Ishikawa (cell line): ENCODE measurements around the gene USP4.

Experiments used
- EP300 ChIP-seq: IDR thresholded peaks from 2 replicates; pipeline ENCODE4 v1.6.1; 2012; ENCODE audit warnings: borderline replicate concordance
- REST ChIP-seq: IDR thresholded peaks from 2 replicates; pipeline ENCODE4 v1.6.1; 2012; ENCODE audit warnings: low read depth, mild to moderate bottlenecking
- TAF1 ChIP-seq: IDR thresholded peaks from 2 replicates; pipeline ENCODE4 v1.6.1; 2012; ENCODE audit warnings: low read depth, mild to moderate bottlenecking
- TF ChIP-seq, protein P1 (sequence below): IDR thresholded peaks from 2 replicates; pipeline ENCODE4 v1.6.1; 2012

DNA sequence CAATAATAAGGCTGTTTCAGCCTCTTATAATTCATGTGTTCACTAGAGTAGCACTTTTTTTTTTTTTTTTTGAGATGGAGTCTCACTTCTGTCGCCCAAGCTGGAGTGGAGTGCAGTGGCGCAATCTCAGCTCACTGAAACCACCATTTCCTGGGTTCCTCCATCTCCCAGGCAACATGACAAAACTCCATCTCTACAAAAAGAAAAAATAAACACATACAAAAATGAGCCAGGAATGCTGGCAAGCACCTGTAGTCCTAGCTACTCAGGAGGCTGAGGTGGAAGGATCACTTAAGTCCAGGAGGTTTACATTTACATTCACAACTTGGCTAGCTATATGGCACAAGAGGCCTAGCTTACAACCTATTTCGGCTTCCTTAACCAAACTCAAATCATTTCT is 6.8 kb downstream of the USP4 start:
- TF ChIP-seq REST: no peak
- TF ChIP-seq EP300: no peak
- no peak for TF ChIP-seq TAF1
- TF ChIP-seq, protein P1, sequence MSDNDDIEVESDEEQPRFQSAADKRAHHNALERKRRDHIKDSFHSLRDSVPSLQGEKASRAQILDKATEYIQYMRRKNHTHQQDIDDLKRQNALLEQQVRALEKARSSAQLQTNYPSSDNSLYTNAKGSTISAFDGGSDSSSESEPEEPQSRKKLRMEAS: no peak
